ENCODE results near the gene RNF145.

Gene RNF145

DNA sequence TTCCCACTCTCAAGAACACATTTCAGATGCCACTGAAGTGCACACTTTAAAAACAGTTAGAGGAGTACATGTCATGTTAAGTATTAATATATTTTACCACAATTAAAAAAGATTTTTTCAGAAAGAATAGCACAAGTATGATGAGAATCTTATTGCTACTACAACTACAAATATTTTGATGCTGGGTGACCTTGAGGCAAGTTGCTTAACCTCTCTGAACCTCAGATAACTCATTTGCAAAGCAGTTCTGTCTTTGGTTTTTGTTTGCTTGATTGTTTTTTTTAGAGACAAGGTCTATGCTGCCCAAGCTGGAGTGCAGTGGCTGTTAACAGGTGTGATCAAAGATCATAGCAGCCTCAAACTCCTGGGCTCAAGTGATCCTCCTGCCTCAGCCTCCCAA lies 95.9 kb downstream of the RNF145 start:
- no peak for DNase-seq
- no peaks in the 10 kb centered on the region for H3K27me3 ChIP-seq (replicated peaks; ENCODE audit: insufficient read depth, low read length)
- TF ChIP-seq EZH2 (optimal IDR thresholded peaks at IDR 0.05; ENCODE audit: low read depth, low read length) (no peak), CTCF (IDR thresholded peaks at IDR 0.05; ENCODE audit: low read length) (no peak), EZH2phosphoT487 (IDR thresholded peaks at IDR 0.05; ENCODE audit: low read length) (no peak)

GRCh38 chr5:159112436-159112835 lies 96.9 kb downstream of the RNF145 start:
- no peaks in the 10 kb centered on the region for H3K9me2 ChIP-seq (replicated peaks; ENCODE audit: insufficient read depth, low read length)
- no peak overlapping the region for H3K4me2 ChIP-seq (ENCODE audit: low read depth, low read length)
- H3K9ac ChIP-seq (ENCODE audit: low read length) = no peak overlapping the region
- H3K36me3 ChIP-seq (replicated peaks; ENCODE audit: insufficient read depth, low read length) = no peaks in the 10 kb centered on the region
- no peaks in the 10 kb centered on the region for H4K20me1 ChIP-seq (ENCODE audit: insufficient read depth, low read length)
- DNase-seq = no peak
- H3F3A ChIP-seq (ENCODE audit: insufficient read depth, low read length) = no peaks in the 10 kb centered on the region
- H3K27me3 ChIP-seq (replicated peaks; ENCODE audit: insufficient read depth, low read length) = no peaks in the 10 kb centered on the region
- no peaks in the 10 kb centered on the region for H3K79me2 ChIP-seq (ENCODE audit: low read length)
- no peaks in the 10 kb centered on the region for H3K9me3 ChIP-seq (replicated peaks; ENCODE audit: insufficient read depth, low read length)
- no peak overlapping the region for H3K27ac ChIP-seq (ENCODE audit: low read length)
- no peak overlapping the region for H3K4me3 ChIP-seq (ENCODE audit: low read length)
- no peak overlapping the region for H2AFZ ChIP-seq (ENCODE audit: low read length)
- TF ChIP-seq EZH2phosphoT487 (IDR thresholded peaks at IDR 0.05; ENCODE audit: low read length) (no peak), EZH2 (optimal IDR thresholded peaks at IDR 0.05; ENCODE audit: low read depth, low read length) (no peak), CTCF (IDR thresholded peaks at IDR 0.05; ENCODE audit: low read length) (no peak)
- H3K4me1 ChIP-seq (ENCODE audit: low read length) = no peaks in the 10 kb centered on the region

More for the DNA sequence above, 95.9 kb downstream of the RNF145 start:
- Histone ChIP-seq H3K4me1 (ENCODE audit: low read length) (no peaks in the 10 kb centered on the region), H3K27ac (ENCODE audit: low read length) (no peak overlapping the region), H3K79me2 (ENCODE audit: low read length) (no peaks in the 10 kb centered on the region), H3K9me2 (replicated peaks; ENCODE audit: insufficient read depth, low read length) (no peaks in the 10 kb centered on the region), H3F3A (ENCODE audit: insufficient read depth, low read length) (no peaks in the 10 kb centered on the region), H4K20me1 (ENCODE audit: insufficient read depth, low read length) (no peaks in the 10 kb centered on the region), H3K36me3 (replicated peaks; ENCODE audit: insufficient read depth, low read length) (no peaks in the 10 kb centered on the region), H3K4me3 (ENCODE audit: low read length) (no peak overlapping the region), H2AFZ (ENCODE audit: low read length) (no peak overlapping the region), H3K9me3 (replicated peaks; ENCODE audit: insufficient read depth, low read length) (no peaks in the 10 kb centered on the region), H3K9ac (ENCODE audit: low read length) (no peak overlapping the region), H3K4me2 (ENCODE audit: low read depth, low read length) (no peak overlapping the region)

Measured in MM.1S (cell line).